Stimulated activated CD4-positive, alpha-beta T cell treated with anti-CD3 and anti-CD28 coated beads, Interleukin-4, amount 100 ng/mL, for 24 hours (primary cell): Measurements from ENCODE around the gene CRYBB2.
"Not testable (repeated sequence)": the region's sequence is repeated elsewhere in the genome, so short reads cannot be mapped to it uniquely, and the experiment has no call there.

Experiments
- DNase-seq: peaks from one replicate; pipeline ENCODE4 v3.0.0-alpha.2; 2020

CRYBB2 gene

DNA sequence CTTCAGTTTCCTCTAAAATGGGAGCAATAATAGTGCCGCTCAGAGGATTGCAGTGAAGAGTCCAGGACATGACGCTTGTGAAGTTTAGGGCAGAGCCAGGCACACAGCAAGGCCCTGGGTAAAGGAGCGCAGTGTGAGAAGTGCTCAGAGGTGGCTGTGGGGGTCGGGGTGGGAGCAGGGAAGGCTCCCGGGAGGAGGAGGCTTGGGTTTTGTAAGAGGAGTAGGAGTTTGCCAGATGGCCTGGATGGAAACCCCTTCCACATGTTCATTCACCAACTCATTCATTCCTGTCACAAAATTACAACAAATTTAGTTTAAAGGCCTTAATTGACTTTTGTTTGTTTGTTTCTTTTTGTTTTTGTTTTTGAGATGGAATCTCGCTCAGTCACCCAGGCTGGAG lies 17.0 kb downstream of the CRYBB2 start:
- DNase-seq = no peak

DNA sequence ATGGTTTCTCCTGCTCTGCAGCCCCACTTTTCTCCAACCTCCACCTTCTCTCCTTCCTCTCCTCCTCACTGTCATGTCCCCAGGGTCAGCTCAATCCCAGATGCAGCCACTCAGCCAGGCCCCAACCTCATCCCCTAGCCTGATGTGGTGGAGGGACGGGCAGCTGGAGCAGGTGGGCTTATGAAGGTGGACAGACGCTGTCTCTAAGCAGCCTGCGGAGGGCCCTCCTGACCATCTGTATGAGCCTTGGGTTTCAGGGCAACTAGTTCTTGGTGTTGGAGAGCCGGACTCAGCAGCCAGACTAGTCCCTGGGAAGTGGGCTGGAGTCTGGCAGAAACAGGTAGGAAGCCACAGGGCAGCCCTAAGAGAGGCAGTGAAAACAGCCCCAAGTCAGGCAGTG lies 18.1 kb downstream of the CRYBB2 start:
- no peak for DNase-seq

DNA sequence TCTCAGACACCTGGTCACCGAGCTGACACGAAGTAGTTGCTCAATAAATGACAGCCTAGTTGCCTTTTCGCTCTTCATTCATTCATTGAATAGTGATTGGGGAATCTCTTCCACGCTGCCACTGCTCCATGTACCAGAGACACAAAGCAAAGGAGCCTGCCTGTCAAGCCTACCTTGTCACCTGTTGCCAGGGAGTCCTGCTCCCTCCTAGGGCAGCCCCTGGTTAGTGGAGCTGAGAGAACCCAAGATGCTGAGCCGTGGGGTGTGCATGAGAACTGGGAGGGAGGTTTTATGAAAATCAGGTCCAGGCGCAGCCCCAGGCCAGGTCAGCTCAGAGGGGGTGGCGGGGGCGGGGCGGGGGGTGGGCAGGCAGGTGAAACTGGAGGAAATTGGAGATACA lies 18.6 kb downstream of the CRYBB2 start:
- DNase-seq = not testable (repeated sequence)

DNA sequence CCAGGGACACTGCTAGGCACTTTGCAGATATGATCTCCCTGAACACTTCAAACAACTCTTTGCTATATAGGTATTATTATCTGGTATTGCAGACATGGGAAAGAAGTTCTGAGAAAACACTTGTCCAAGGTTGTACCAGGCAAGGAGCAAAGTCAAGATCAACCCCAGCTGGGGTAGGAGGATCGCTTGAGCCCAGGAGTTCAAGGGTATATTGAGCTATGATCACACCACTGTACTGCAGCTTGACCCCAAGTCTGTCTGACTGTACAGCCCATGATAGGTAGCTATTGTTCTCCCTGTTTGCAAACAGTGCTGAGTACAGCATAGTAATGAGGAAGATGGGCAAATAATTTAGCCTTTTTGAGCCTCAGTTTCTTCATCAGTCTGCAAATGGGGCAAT lies 35.7 kb downstream of the CRYBB2 start:
- DNase-seq = not testable (repeated sequence)

DNA sequence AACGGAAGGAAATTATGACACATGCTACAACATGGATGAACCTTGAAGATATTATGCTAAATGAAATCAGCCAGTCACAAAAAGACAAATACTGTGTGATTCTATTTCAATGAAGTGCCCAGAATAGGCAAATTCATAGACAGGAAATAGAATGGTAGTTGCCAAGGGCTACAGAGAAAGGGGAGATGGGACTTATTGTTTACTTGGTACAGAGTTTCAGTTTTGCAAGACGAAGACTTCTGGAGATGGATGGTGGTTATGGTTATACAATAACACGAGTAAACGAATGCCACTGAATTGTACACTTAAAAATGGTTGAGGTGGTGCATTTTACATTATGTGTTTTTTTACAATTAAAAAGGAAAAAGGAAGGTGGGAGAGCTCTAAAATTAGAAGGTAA lies 48.1 kb downstream of the CRYBB2 start:
- not testable (repeated sequence) for DNase-seq

DNA sequence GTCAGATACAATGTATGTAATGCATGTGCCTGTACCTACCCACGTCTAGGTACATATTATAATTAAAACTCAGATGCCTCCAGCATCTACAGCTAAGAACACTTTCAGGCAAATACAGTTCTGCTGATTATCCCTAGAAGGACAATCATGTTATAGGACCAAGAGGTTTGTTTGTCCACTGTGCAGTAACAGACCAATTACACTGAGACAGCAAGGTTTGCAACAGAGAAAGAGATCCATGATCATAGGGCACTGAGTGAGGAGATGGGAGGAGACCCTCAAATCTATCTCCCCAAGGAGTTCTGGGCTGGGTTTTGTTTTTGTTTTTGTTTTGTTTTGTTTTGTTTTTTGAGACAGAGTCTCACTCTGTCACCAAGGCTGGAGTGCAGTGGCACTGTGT lies 49.5 kb downstream of the CRYBB2 start:
- DNase-seq = not testable (repeated sequence)

DNA sequence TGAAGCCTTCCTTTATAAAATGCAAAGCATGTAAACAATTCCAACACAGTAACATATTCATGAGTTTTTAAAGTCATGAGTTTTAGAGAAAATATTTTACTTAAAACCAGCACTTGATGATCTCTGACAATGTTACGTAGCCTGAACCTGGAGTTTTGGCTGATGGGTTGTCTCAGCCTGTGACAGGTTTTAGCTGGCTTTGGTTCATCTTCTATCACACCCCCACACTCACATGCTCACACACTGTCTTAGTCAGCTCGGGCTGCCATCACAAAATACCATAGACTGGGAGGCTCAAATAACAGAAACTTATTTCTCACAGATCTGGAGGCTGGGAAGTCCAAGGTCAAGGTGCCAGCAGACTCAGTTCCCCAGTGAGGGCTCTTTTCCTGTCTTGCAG lies 50.6 kb downstream of the CRYBB2 start:
- DNase-seq = not testable (repeated sequence)

DNA sequence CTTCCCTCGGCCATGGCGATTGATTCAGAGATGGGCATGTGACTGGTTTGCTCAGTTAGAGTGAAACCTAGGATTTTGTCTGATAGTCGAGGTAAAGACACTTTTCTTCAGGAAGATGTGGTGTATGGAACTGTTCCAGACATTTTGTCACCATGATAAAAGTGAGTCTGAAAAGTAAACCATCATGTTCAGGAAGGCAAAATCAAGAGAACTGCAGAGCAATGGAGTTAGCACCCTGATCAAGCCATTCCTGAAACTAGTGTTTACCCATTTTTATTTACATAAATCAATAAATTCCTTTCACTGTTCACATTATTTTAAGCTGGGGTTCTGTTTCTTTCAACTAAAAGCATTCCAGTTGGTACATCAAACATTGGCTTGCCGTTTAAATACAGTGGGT lies 53.8 kb downstream of the CRYBB2 start:
- not testable (repeated sequence) for DNase-seq

DNA sequence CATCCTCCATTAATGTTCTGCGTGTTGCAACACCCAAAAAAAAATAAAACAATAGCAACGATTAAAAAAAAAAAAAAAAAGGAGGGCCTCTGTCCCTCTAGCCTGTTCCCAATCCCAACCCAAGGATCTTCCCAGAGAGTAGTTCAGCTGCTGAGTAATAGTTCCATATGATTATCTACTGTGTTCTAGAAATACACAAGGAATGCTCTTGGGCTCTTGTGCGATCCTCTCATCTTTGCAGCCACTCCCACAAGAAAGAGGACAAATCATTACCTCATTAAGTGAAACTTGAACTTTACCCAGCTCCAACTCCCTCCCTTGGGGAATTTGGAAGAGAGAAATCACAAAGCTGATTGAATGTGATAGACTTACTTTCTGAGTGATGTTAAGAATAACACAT lies 54.5 kb downstream of the CRYBB2 start:
- DNase-seq = not testable (repeated sequence)

DNA sequence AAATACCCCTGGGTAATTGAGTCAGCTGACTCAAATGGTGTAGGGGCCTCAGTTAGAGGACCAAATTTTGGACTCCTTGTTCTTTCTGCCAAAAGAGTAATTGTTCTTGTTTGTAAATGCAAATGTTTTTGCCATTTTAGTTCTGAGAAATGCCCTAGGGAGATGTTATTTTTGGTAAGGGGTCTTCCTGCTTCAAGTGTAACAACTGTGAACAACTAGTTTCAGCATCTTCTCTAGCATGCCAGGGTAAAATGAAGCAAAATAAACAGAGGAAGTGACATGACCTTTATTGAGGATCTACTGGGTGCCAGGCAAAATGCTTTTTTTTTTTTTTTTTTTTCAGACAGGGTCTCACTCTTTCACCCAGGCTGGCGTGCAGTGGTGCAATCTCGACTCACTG lies 60.7 kb downstream of the CRYBB2 start:
- DNase-seq = not testable (repeated sequence)
